ENCODE data around the gene SIDT1. TPM values are rescaled to one million over a fixed set of nuclear protein-coding genes. Genes with fewer than 3 reads are reported as not detected.

Gene SIDT1
- total and polyA plus RNA-seq, 5 donors from 2014 or later, result 13.6 to 59.9 (median 18.0) TPM

GRCh38 chr3:113557374-113557773 lies 25.0 kb downstream of the SIDT1 start:
- Histone ChIP-seq H3K27ac (ENCODE audit: insufficient read depth, low read length, poor library complexity, severe bottlenecking) (no peak overlapping the region), H3K36me3 (ENCODE audit: control insufficient read depth, insufficient read depth, low read length) (no peaks in the 10 kb centered on the region), H3K4me3 (ENCODE audit: low read depth, low read length) (no peak overlapping the region), H3K4me1 (ENCODE audit: control insufficient read depth, insufficient read depth, low read length, poor library complexity, severe bottlenecking) (peaks cover 24% of the 10 kb centered on the region), H3K27me3 (ENCODE audit: control insufficient read depth, insufficient read depth, low read length) (no peaks in the 10 kb centered on the region), H3K9me3 (ENCODE audit: control insufficient read depth in 2 of 2, low read length in 2 of 2) (no peaks in the 10 kb centered on the region)
- Mint-ChIP-seq H3K4me1 (peaks cover 21 to 57% (median 48%) of the 10 kb centered on the region in 4 donors), H3K27ac (peak overlapping the region in 2 of 3 donors; percentile 53 to 85), H3K9me3 (peaks cover 0 to 1% (median 0%) of the 10 kb centered on the region in 7 donors), H3K36me3 (peaks cover 12% of the 10 kb centered on the region), H3K27me3 (no peaks in the 10 kb centered on the region), H3K4me3 (peak overlapping the region in 1 of 4 donors; percentile 42)
- ATAC-seq (ENCODE audit: low read depth in 2 of 2) (no peak), DNase-seq (no peak)

GRCh38 chr3:113559009-113559408 lies 26.7 kb downstream of the SIDT1 start:
- Histone ChIP-seq H3K36me3 (ENCODE audit: control insufficient read depth, insufficient read depth, low read length) (no peaks in the 10 kb centered on the region), H3K27me3 (ENCODE audit: control insufficient read depth, insufficient read depth, low read length) (no peaks in the 10 kb centered on the region), H3K9me3 (ENCODE audit: control insufficient read depth in 2 of 2, low read length in 2 of 2) (no peaks in the 10 kb centered on the region), H3K4me3 (ENCODE audit: low read depth, low read length) (no peak overlapping the region), H3K27ac (ENCODE audit: insufficient read depth, low read length, poor library complexity, severe bottlenecking) (no peak overlapping the region), H3K4me1 (ENCODE audit: control insufficient read depth, insufficient read depth, low read length, poor library complexity, severe bottlenecking) (peaks cover 24% of the 10 kb centered on the region)
- Mint-ChIP-seq H3K27ac (peak overlapping the region in 1 of 3 donors; percentile 43), H3K36me3 (peaks cover 15% of the 10 kb centered on the region), H3K4me1 (peaks cover 34 to 65% (median 53%) of the 10 kb centered on the region in 4 donors), H3K4me3 (no peak overlapping the region), H3K27me3 (no peaks in the 10 kb centered on the region), H3K9me3 (peaks cover 0 to 1% (median 0%) of the 10 kb centered on the region in 7 donors)
- no peak for DNase-seq
- ATAC-seq (ENCODE audit: low read depth in 2 of 2), result no peak

GRCh38 chr3:113560271-113560670 lies 27.9 kb downstream of the SIDT1 start:
- ATAC-seq (ENCODE audit: low read depth in 2 of 2), result no peak
- peak overlapping the region in 2 of 4 donors; percentile 15 to 40 for H3K4me3 Mint-ChIP-seq
- peak overlapping the region; percentile 51 to 95 (median 67) for H3K27ac Mint-ChIP-seq

GRCh38 chr3:113560831-113561623 lies 28.7 kb downstream of the SIDT1 start:
- H3K9me3 Mint-ChIP-seq, result no peaks in the 10 kb centered on the region
- Histone ChIP-seq H3K9me3 (ENCODE audit: control insufficient read depth in 2 of 2, low read length in 2 of 2) (no peaks in the 10 kb centered on the region), H3K4me1 (ENCODE audit: control insufficient read depth, insufficient read depth, low read length, poor library complexity, severe bottlenecking) (peaks cover 24% of the 10 kb centered on the region), H3K27me3 (ENCODE audit: control insufficient read depth, insufficient read depth, low read length) (no peaks in the 10 kb centered on the region), H3K4me3 (ENCODE audit: low read depth, low read length) (no peak overlapping the region), H3K36me3 (ENCODE audit: control insufficient read depth, insufficient read depth, low read length) (peaks cover 2% of the 10 kb centered on the region), H3K27ac (ENCODE audit: insufficient read depth, low read length, poor library complexity, severe bottlenecking) (no peak overlapping the region)
- DNase-seq (peak in 2 of 3 donors; percentile 16 to 32), ATAC-seq (ENCODE audit: low read depth in 2 of 2) (no peak)
- H3K27me3 Mint-ChIP-seq, result no peaks in the 10 kb centered on the region
- H3K36me3 Mint-ChIP-seq, result peaks cover 30% of the 10 kb centered on the region
- H3K27ac Mint-ChIP-seq, result peak overlapping the region; percentile 51 to 74 (median 67)
- peak overlapping the region in 3 of 4 donors; percentile 2 to 52 (median 33) for H3K4me3 Mint-ChIP-seq
- peaks cover 43 to 66% (median 53%) of the 10 kb centered on the region in 4 donors for H3K4me1 Mint-ChIP-seq

More at GRCh38 chr3:113560271-113560670, 27.9 kb downstream of the SIDT1 start:
- Histone ChIP-seq H3K27me3 (ENCODE audit: control insufficient read depth, insufficient read depth, low read length) (no peaks in the 10 kb centered on the region), H3K4me3 (ENCODE audit: low read depth, low read length) (peak overlapping the region; percentile 28), H3K9me3 (ENCODE audit: control insufficient read depth in 2 of 2, low read length in 2 of 2) (no peaks in the 10 kb centered on the region), H3K27ac (ENCODE audit: insufficient read depth, low read length, poor library complexity, severe bottlenecking) (no peak overlapping the region), H3K36me3 (ENCODE audit: control insufficient read depth, insufficient read depth, low read length) (no peaks in the 10 kb centered on the region), H3K4me1 (ENCODE audit: control insufficient read depth, insufficient read depth, low read length, poor library complexity, severe bottlenecking) (peaks cover 24% of the 10 kb centered on the region)
- Mint-ChIP-seq H3K27me3 (no peaks in the 10 kb centered on the region), H3K36me3 (peaks cover 22% of the 10 kb centered on the region), H3K9me3 (no peaks in the 10 kb centered on the region), H3K4me1 (peaks cover 43 to 66% (median 53%) of the 10 kb centered on the region in 4 donors)
- DNase-seq, result no peak

- ATAC-seq (ENCODE audit: low read depth in 2 of 2) (no peak), DNase-seq (no peak)
- no peaks in the 10 kb centered on the region for H3K27me3 ChIP-seq (ENCODE audit: control insufficient read depth, insufficient read depth, low read length)
- no peaks in the 10 kb centered on the region for H3K9me3 ChIP-seq (ENCODE audit: control insufficient read depth in 2 of 2, low read length in 2 of 2)
- Mint-ChIP-seq H3K9me3 (no peaks in the 10 kb centered on the region), H3K4me3 (peak overlapping the region in 1 of 4 donors; percentile 84), H3K27me3 (no peaks in the 10 kb centered on the region), H3K4me1 (peaks cover 33 to 36% (median 34%) of the 10 kb centered on the region in 4 donors), H3K27ac (peak overlapping the region in 2 of 3 donors; percentile 21 to 71), H3K36me3 (peaks cover 44% of the 10 kb centered on the region)
- H3K27ac ChIP-seq (ENCODE audit: insufficient read depth, low read length, poor library complexity, severe bottlenecking), result no peak overlapping the region
- no peak overlapping the region for H3K4me3 ChIP-seq (ENCODE audit: low read depth, low read length)
- peaks cover 34% of the 10 kb centered on the region for H3K36me3 ChIP-seq (ENCODE audit: control insufficient read depth, insufficient read depth, low read length)
- H3K4me1 ChIP-seq (ENCODE audit: control insufficient read depth, insufficient read depth, low read length, poor library complexity, severe bottlenecking), result peaks cover 15% of the 10 kb centered on the region
These were observed 33.2 kb downstream of the SIDT1 start for GRCh38 chr3:113565555-113565954.

- H3K9me3 ChIP-seq (ENCODE audit: control insufficient read depth in 2 of 2, low read length in 2 of 2), result no peaks in the 10 kb centered on the region
- no peaks in the 10 kb centered on the region for H3K27me3 Mint-ChIP-seq
- no peak overlapping the region for H3K27ac ChIP-seq (ENCODE audit: insufficient read depth, low read length, poor library complexity, severe bottlenecking)
- DNase-seq (no peak), ATAC-seq (ENCODE audit: low read depth in 2 of 2) (no peak)
- H3K4me3 ChIP-seq (ENCODE audit: low read depth, low read length), result no peak overlapping the region
- H3K4me1 ChIP-seq (ENCODE audit: control insufficient read depth, insufficient read depth, low read length, poor library complexity, severe bottlenecking), result no peaks in the 10 kb centered on the region
- H3K36me3 Mint-ChIP-seq, result peaks cover 41% of the 10 kb centered on the region
- peak overlapping the region in 1 of 3 donors; percentile 60 for H3K27ac Mint-ChIP-seq
- H3K36me3 ChIP-seq (ENCODE audit: control insufficient read depth, insufficient read depth, low read length), result peaks cover 46% of the 10 kb centered on the region
- peaks cover 6 to 16% (median 8%) of the 10 kb centered on the region in 4 donors for H3K4me1 Mint-ChIP-seq
- H3K27me3 ChIP-seq (ENCODE audit: control insufficient read depth, insufficient read depth, low read length), result no peaks in the 10 kb centered on the region
- no peak overlapping the region for H3K4me3 Mint-ChIP-seq
- no peaks in the 10 kb centered on the region for H3K9me3 Mint-ChIP-seq
These were observed 37.8 kb downstream of the SIDT1 start for GRCh38 chr3:113570158-113570557.

- Histone ChIP-seq H3K4me1 (ENCODE audit: control insufficient read depth, insufficient read depth, low read length, poor library complexity, severe bottlenecking) (no peaks in the 10 kb centered on the region), H3K4me3 (ENCODE audit: low read depth, low read length) (no peak overlapping the region), H3K9me3 (ENCODE audit: control insufficient read depth in 2 of 2, low read length in 2 of 2) (no peaks in the 10 kb centered on the region), H3K27me3 (ENCODE audit: control insufficient read depth, insufficient read depth, low read length) (no peaks in the 10 kb centered on the region), H3K36me3 (ENCODE audit: control insufficient read depth, insufficient read depth, low read length) (peaks cover 41% of the 10 kb centered on the region), H3K27ac (ENCODE audit: insufficient read depth, low read length, poor library complexity, severe bottlenecking) (no peak overlapping the region)
- no peak for DNase-seq
- Mint-ChIP-seq H3K4me3 (no peak overlapping the region), H3K27me3 (no peaks in the 10 kb centered on the region), H3K36me3 (peaks cover 30% of the 10 kb centered on the region), H3K4me1 (peaks cover 0 to 16% (median 7%) of the 10 kb centered on the region in 4 donors), H3K27ac (peak overlapping the region in 1 of 3 donors; percentile 67), H3K9me3 (no peaks in the 10 kb centered on the region)
- ATAC-seq (ENCODE audit: low read depth in 2 of 2), result no peak
These were observed 39.0 kb downstream of the SIDT1 start for GRCh38 chr3:113571360-113571759.
